SK-N-SH (cell line): Measurements from ENCODE around the gene MRPL54. TPM values are rescaled to one million over a fixed set of nuclear protein-coding genes. Genes with fewer than 3 reads are reported as not detected.
"Not testable (repeated sequence)": the region's sequence is repeated elsewhere in the genome, so short reads cannot be mapped to it uniquely, and the experiment has no call there.

Experiments used
- CTCF ChIA-PET: fragments of 300-600, 350-600 bp; formaldehyde crosslinking; extraction: SDS; loops from one replicate; lab custom pipeline; 2021; lab: Yijun Ruan, JAX
- POLR2A ChIA-PET: fragments of 350-600 bp; sonication (Branson Sonifier 250); formaldehyde crosslinking; extraction: SDS; loops from one replicate; lab custom pipeline; 2020; ENCODE audit warnings: antibody characterized with exemption, inconsistent platforms; lab: Yijun Ruan, JAX
- DNase-seq: peaks from one replicate; pipeline ENCODE4 v3.0.0; 2012
- H2AFZ ChIP-seq: fragments of 200-600 bp; sonication (generic); 2 replicates; pipeline ENCODE4 v1.8.1; 2016; ENCODE audit warnings: antibody characterized with exemption, mild to moderate bottlenecking, low read depth
- H3F3A ChIP-seq: fragments of 200-600 bp; sonication (generic); replicated peaks from 2 replicates; pipeline ENCODE3; 2016; ENCODE audit warnings: antibody characterized with exemption, mild to moderate bottlenecking; ENCODE audit not compliant: insufficient read depth
- H3K27ac ChIP-seq, 2 experiments: fragments of 200-500 bp in 1 of 2; fragments of 200-600 bp in 1 of 2; sonication (Bioruptor generic) in 1 of 2; sonication (generic), shearing (Covaris generic) in 1 of 2; 2 replicates each; pipeline versions ENCODE4 v1.5.1 to v1.6.1; 2014 to 2016; ENCODE audit warnings: low read depth in 2 of 2, inconsistent platforms in 1 of 2, low read length in 1 of 2, mild to moderate bottlenecking in 1 of 2, mixed read lengths in 1 of 2
- H3K27me3 ChIP-seq: fragments of 200-600 bp; sonication (generic), shearing (Covaris generic); 2 replicates; pipeline ENCODE4 v1.6.1; 2016; ENCODE audit warnings: mixed run types; ENCODE audit not compliant: insufficient read depth
- H3K36me3 ChIP-seq, 2 experiments: fragments of 200-500 bp in 1 of 2; fragments of 200-600 bp in 1 of 2; sonication (Bioruptor generic) in 1 of 2; sonication (generic) in 1 of 2; replicated peaks in 1 of 2; 2 replicates each; pipeline versions ENCODE3 to v1.5.1; 2014 to 2016; ENCODE audit warnings: low read length in 1 of 2, mild to moderate bottlenecking in 1 of 2; ENCODE audit not compliant: insufficient read depth in 2 of 2, control insufficient read depth in 1 of 2
- H3K4me1 ChIP-seq, 2 experiments: fragments of 200-500 bp in 1 of 2; fragments of 200-600 bp in 1 of 2; sonication (Bioruptor generic) in 1 of 2; sonication (generic), shearing (Covaris generic) in 1 of 2; 2 replicates each; pipeline versions ENCODE4 v1.5.1 to v1.6.1; 2014 to 2016; ENCODE audit warnings: low read depth in 1 of 2, low read length in 1 of 2, mixed run types in 1 of 2; ENCODE audit not compliant: insufficient read depth in 2 of 2, control insufficient read depth in 1 of 2
- H3K4me2 ChIP-seq: fragments of 200-600 bp; sonication (generic), shearing (Covaris generic); 2 replicates; pipeline ENCODE4 v1.6.1; 2017; ENCODE audit warnings: mixed run types
- H3K4me3 ChIP-seq, 2 experiments: fragments of 200-500 bp in 1 of 2; fragments of 200-600 bp in 1 of 2; sonication (Bioruptor generic) in 1 of 2; sonication (generic), shearing (Covaris generic) in 1 of 2; 2 replicates each; pipeline versions ENCODE4 v1.5.1 to v1.8.1; 2014 to 2016; ENCODE audit warnings: low read depth in 2 of 2, inconsistent platforms in 1 of 2, low read length in 1 of 2, mild to moderate bottlenecking in 1 of 2, mixed read lengths in 1 of 2, moderate library complexity in 1 of 2
- H3K79me2 ChIP-seq: fragments of 200-600 bp; sonication (generic); 2 replicates; pipeline ENCODE4 v1.8.1; 2017; ENCODE audit warnings: mild to moderate bottlenecking; ENCODE audit not compliant: insufficient read depth
- H3K9ac ChIP-seq: fragments of 200-600 bp; sonication (generic); 2 replicates; pipeline ENCODE4 v1.6.1; 2017; ENCODE audit warnings: mixed run types
- H3K9me2 ChIP-seq: fragments of 200-600 bp; sonication (generic); 2 replicates; pipeline ENCODE4 v1.6.1; 2017; ENCODE audit warnings: mixed run types
- H3K9me3 ChIP-seq: fragments of 200-600 bp; sonication (generic); 2 replicates; pipeline ENCODE4 v1.6.1; 2017; ENCODE audit warnings: mixed run types, mild to moderate bottlenecking, moderate library complexity
- H4K20me1 ChIP-seq: fragments of 200-600 bp; sonication (generic); 2 replicates; pipeline ENCODE4 v1.6.1; 2017; ENCODE audit warnings: mild to moderate bottlenecking, mixed run types; ENCODE audit not compliant: insufficient read depth
- ELF1 ChIP-seq: IDR thresholded peaks from 2 replicates; pipeline ENCODE4 v1.4.0; 2012
- EP300 ChIP-seq, 2 experiments: IDR thresholded peaks; 2 replicates each; pipeline versions ENCODE4 v1.4.0 to v1.6.1; 2012; ENCODE audit warnings: borderline replicate concordance in 1 of 2, low read depth in 1 of 2, low read length in 1 of 2
- EZH2phosphoT487 ChIP-seq: fragments of 200-600 bp; sonication (generic); IDR thresholded peaks from 2 replicates; pipeline ENCODE4 v1.6.1; 2017; ENCODE audit warnings: low read depth, mixed run types, mild to moderate bottlenecking, antibody characterized with exemption, moderate library complexity, borderline replicate concordance
- NRF1 ChIP-seq: IDR thresholded peaks from 2 replicates; pipeline ENCODE4 v1.6.1; 2012; ENCODE audit warnings: low read depth, mild to moderate bottlenecking, low read length
- WGBS: methylation state at CpG from one replicate; pipeline ENCODE4 v1.1.6; 2017; ENCODE audit warnings: low lambda C conversion rate; 5-methylcytosine and 5-hydroxymethylcytosine counted together
- polyA plus RNA-seq, 3 experiments: library from polyadenylated mRNA; depleted of rRNA; stranded (reverse); fragments of >200 nt; gene quantifications; 2 replicates each; pipeline ENCODE4 v1.2.3, GENCODE V29; 2012
- small RNA-seq, 7 experiments: library from RNA; depleted of rRNA; stranded (forward); fragments of <200 nt; gene quantifications; one replicate each; pipeline ENCODE3, GENCODE V24; 2012
- TF ChIP-seq, protein P1 (sequence below): IDR thresholded peaks from 2 replicates; pipeline ENCODE4 v1.6.1; 2012; ENCODE audit warnings: mild to moderate bottlenecking, low read depth, low read length, moderate library complexity
- TF ChIP-seq, protein P2 (sequence below): IDR thresholded peaks from 2 replicates; pipeline ENCODE4 v1.4.0; 2012; ENCODE audit warnings: low read depth, borderline replicate concordance

The MRPL54 gene
- polyA plus RNA-seq, 1 of the 3 experiments (the other 2 are of a cell fraction), result 125 TPM

DNA sequence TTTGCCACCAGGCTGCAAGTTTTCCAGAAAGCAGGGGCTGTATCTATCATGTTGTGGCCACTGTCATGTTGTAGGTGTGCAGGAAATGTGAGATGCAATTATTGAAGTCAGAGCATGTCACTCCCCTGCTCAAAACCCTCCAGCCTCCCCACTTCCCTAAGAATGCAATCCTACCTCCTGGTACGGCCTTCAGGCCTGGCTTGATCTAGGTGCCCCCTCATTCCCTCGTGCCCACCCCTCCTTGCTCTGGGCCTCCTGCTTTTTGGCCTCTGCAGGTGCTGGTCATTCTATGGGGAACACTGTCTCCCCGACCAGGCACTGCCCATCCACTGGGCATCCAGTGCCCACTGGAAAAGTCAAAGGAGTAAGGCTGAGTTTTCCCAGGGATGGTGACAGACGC, 52.2 kb downstream of the MRPL54 start:
- TF ChIP-seq, protein P1, sequence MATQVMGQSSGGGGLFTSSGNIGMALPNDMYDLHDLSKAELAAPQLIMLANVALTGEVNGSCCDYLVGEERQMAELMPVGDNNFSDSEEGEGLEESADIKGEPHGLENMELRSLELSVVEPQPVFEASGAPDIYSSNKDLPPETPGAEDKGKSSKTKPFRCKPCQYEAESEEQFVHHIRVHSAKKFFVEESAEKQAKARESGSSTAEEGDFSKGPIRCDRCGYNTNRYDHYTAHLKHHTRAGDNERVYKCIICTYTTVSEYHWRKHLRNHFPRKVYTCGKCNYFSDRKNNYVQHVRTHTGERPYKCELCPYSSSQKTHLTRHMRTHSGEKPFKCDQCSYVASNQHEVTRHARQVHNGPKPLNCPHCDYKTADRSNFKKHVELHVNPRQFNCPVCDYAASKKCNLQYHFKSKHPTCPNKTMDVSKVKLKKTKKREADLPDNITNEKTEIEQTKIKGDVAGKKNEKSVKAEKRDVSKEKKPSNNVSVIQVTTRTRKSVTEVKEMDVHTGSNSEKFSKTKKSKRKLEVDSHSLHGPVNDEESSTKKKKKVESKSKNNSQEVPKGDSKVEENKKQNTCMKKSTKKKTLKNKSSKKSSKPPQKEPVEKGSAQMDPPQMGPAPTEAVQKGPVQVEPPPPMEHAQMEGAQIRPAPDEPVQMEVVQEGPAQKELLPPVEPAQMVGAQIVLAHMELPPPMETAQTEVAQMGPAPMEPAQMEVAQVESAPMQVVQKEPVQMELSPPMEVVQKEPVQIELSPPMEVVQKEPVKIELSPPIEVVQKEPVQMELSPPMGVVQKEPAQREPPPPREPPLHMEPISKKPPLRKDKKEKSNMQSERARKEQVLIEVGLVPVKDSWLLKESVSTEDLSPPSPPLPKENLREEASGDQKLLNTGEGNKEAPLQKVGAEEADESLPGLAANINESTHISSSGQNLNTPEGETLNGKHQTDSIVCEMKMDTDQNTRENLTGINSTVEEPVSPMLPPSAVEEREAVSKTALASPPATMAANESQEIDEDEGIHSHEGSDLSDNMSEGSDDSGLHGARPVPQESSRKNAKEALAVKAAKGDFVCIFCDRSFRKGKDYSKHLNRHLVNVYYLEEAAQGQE, result no peak
- TF ChIP-seq, all 33 proteins: peak for 0
- no peak overlapping the region for H3K27ac ChIP-seq
- H3K79me2 ChIP-seq, result no peaks in the 10 kb centered on the region
- DNase-seq, result no peak
- H3K4me3 ChIP-seq, result no peak overlapping the region
- 42% methylated on average over 4 of the region's 4 CpGs for WGBS
- H3K9ac ChIP-seq, result no peak overlapping the region
- no peak overlapping the region for H2AFZ ChIP-seq
- ChIA-PET POLR2A (no interaction called here), CTCF (no interaction called here)
- no peaks in the 10 kb centered on the region for H3K36me3 ChIP-seq
- H3K4me2 ChIP-seq, result no peak overlapping the region
- no peaks in the 10 kb centered on the region for H3K4me1 ChIP-seq
- H3K9me3 ChIP-seq, result no peaks in the 10 kb centered on the region
- H4K20me1 ChIP-seq, result no peaks in the 10 kb centered on the region
- H3K27me3 ChIP-seq, result no peaks in the 10 kb centered on the region
- no peaks in the 10 kb centered on the region for H3K9me2 ChIP-seq
- H3F3A ChIP-seq, result no peaks in the 10 kb centered on the region

DNA sequence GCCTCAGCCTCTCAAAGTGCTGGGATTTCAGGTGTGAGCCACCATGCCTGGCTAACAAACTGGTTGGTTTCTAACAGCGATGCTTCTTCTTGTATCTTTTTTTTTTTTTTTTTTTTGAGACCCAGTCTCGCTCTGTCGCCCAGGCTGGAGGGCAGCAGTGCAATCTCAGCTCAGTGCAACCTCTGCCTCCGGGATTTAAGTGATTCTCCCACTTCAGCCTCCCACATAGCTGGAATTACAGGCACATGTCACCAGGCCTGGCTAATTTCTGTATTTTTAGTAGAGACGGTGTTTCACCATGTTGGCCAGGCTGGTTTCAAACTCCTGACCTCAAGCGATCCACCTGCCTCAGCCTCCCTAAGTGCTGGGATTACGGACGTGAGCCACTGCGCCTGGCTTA, 53.7 kb downstream of the MRPL54 start:
- H3K9me2 ChIP-seq, H2AFZ ChIP-seq, H3K9ac ChIP-seq, H3K27me3 ChIP-seq, H3F3A ChIP-seq, H3K4me3 ChIP-seq, H3K4me1 ChIP-seq, H3K9me3 ChIP-seq, DNase-seq, H3K27ac ChIP-seq, H3K79me2 ChIP-seq, H4K20me1 ChIP-seq, H3K36me3 ChIP-seq, POLR2A ChIA-PET, H3K4me2 ChIP-seq: not testable (repeated sequence)
- CTCF ChIA-PET, result interaction anchor here (0.6 to 0.7 kb wide), 2 partner anchors 32 to 119 kb away, joined by 3 read pairs; no protein-coding TSS in a partner anchor
- 86% methylated on average over 9 of the region's 9 CpGs for WGBS

DNA sequence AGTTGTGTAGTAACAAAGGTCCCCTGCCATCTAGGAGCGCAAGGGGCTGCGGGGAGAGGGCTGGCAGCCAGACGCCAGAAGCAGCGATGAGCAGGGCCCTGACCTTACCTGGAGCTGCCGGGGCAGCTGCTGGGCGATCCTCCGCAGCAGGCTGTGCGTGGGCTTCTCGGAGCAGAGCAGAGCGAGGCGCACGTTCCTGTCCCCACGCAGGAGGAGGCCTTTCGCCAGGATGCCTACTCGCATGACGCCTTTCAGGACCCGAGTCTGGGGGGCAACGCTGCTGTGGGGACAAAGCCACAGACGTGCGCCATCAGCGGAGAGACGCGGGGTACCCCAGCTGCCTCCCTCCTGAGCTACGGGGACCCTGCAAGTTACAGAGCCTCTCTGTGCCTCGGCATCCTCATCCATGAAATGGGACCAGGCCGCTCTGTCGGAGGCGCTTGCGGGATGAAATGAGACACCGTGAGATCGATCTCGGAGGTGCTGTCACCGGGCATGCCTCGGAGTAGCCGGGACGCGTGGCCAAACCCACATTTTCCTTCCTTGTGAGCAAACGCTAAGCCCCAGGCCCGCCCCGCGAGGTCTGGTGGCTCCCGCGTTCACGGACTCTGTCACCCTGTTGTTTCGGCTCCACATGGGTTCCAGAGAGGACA, 54.2 kb downstream of the MRPL54 start:
- DNase-seq, result no peak
- no peak overlapping the region for H2AFZ ChIP-seq
- H3K9ac ChIP-seq, result no peak overlapping the region
- no peaks in the 10 kb centered on the region for H3K36me3 ChIP-seq
- H4K20me1 ChIP-seq, result no peaks in the 10 kb centered on the region
- H3K4me2 ChIP-seq, result no peak overlapping the region
- no peak overlapping the region for H3K4me3 ChIP-seq
- ChIA-PET POLR2A (no interaction called here), CTCF (no interaction called here)
- 81% methylated on average over 21 of the region's 45 CpGs for WGBS
- no peaks in the 10 kb centered on the region for H3F3A ChIP-seq
- TF ChIP-seq, protein P2, sequence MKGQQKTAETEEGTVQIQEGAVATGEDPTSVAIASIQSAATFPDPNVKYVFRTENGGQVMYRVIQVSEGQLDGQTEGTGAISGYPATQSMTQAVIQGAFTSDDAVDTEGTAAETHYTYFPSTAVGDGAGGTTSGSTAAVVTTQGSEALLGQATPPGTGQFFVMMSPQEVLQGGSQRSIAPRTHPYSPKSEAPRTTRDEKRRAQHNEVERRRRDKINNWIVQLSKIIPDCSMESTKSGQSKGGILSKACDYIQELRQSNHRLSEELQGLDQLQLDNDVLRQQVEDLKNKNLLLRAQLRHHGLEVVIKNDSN, result no peak
- TF ChIP-seq EP300 (IDR thresholded peaks at IDR 0.05; ENCODE audit: borderline replicate concordance in 1 of 2, low read depth in 1 of 2, low read length in 1 of 2) (no peak), NRF1 (no peak), EZH2phosphoT487 (no peak), ELF1 (no peak)
- H3K4me1 ChIP-seq, result no peaks in the 10 kb centered on the region
- no peaks in the 10 kb centered on the region for H3K27me3 ChIP-seq
- H3K9me3 ChIP-seq, result no peaks in the 10 kb centered on the region
- no peaks in the 10 kb centered on the region for H3K9me2 ChIP-seq
- no peak overlapping the region for H3K27ac ChIP-seq
- H3K79me2 ChIP-seq, result no peaks in the 10 kb centered on the region

Small RNAs within 50 kb of the gene (small RNA-seq; reads per million reads assigned to genes)
- gene AC005777.1, result 0 reads per million in 7 experiments

Other genes starting within 250 kb of the MRPL54 start
- 0.12 TPM in 1 of 2 replicates, not detected in the other for gene TEKTIP1, start 223.5 kb upstream of the MRPL54 start, polyA plus RNA-seq (2012; rRNA removed)
- gene MFSD12, start 205.1 kb upstream of the MRPL54 start, polyA plus RNA-seq (2012; rRNA removed), result 45.9 and 53.3 TPM in 2 replicates
- gene HMG20B, start 189.7 kb upstream of the MRPL54 start, polyA plus RNA-seq (2012; rRNA removed), result 88.2 and 92.0 TPM in 2 replicates
- gene GIPC3, start 177.2 kb upstream of the MRPL54 start, polyA plus RNA-seq (2012; rRNA removed), result 0.20 and 0.26 TPM in 2 replicates
- 0.78 and 0.92 TPM in 2 replicates for gene TBXA2R, start 155.8 kb upstream of the MRPL54 start, polyA plus RNA-seq (2012; rRNA removed)
- 27.8 and 36.4 TPM in 2 replicates for gene CACTIN, start 135.9 kb upstream of the MRPL54 start, polyA plus RNA-seq (2012; rRNA removed)
- gene PIP5K1C, start 62.2 kb upstream of the MRPL54 start, polyA plus RNA-seq (2012; rRNA removed), result 6.9 and 12.3 TPM in 2 replicates
- gene TJP3, start 54.3 kb upstream of the MRPL54 start, polyA plus RNA-seq (2012; rRNA removed), result 0.24 and 0.36 TPM in 2 replicates
- 10.6 and 13.0 TPM in 2 replicates for gene APBA3, start 990 bp upstream of the MRPL54 start, polyA plus RNA-seq (2012; rRNA removed)
- not detected in 2 replicates for gene RAX2, start 9.5 kb downstream of the MRPL54 start, polyA plus RNA-seq (2012; rRNA removed)
- not detected in 2 replicates for gene MATK, start 23.7 kb downstream of the MRPL54 start, polyA plus RNA-seq (2012; rRNA removed)
- gene ZFR2, start 106.4 kb downstream of the MRPL54 start, polyA plus RNA-seq (2012; rRNA removed), result 0.18 and 0.44 TPM in 2 replicates
- 0.84 and 1.2 TPM in 2 replicates for gene ATCAY, start 118.0 kb downstream of the MRPL54 start, polyA plus RNA-seq (2012; rRNA removed)
- not detected in 2 replicates for gene NMRK2, start 170.4 kb downstream of the MRPL54 start, polyA plus RNA-seq (2012; rRNA removed)
- gene DAPK3, start 208.4 kb downstream of the MRPL54 start, polyA plus RNA-seq (2012; rRNA removed), result 118 and 142 TPM in 2 replicates
- 1,295 and 1,553 TPM in 2 replicates for gene EEF2, start 222.8 kb downstream of the MRPL54 start, polyA plus RNA-seq (2012; rRNA removed)
- 7.7 and 14.1 TPM in 2 replicates for gene PIAS4, start 245.1 kb downstream of the MRPL54 start, polyA plus RNA-seq (2012; rRNA removed)